ENCODE data around the gene LRRC4B.
"Not testable (repeated sequence)": the region's sequence is repeated elsewhere in the genome, so short reads cannot be mapped to it uniquely, and the experiment has no call there.

LRRC4B gene

DNA sequence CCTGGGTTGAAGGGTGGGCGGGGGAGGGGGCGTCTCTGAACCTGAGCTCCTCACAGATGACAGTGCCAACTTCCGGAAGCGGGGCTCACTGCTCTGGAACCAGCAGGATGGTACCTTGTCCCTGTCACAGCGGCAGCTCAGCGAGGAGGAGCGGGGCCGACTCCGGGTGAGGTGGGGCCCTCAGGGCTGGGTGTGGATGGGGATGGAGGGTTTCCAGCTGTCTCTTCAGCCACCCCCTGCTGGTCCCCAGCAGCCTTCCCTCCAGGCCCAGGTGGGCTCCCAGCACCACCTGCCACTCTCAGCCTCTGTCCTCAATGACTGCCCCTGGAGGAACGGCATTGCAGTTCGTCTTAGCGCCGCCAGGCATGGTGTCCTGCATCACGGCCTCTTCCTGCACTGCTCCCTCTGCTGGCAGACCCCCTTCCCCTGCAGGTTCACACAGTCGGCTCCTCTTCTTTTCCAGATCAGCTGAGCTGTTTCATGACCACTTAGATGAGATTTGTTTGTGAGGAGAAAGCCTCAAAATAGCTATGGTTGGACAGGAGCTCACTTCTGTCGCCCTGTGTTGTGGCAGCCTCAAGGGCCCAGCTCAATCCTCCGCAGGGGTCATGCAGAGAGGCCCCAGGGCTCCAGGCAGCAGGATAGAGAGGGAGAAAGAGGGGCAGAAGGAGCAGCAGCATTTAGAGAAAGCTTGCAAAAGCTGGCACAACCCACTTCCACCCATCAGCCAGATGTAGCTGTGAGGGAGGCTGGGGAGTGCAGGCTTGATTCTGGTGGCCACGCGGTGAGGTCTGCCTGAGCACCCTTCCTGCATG lies 89.1 kb downstream of the LRRC4B start:
- TF ChIP-seq POLR2A (IDR thresholded peaks at IDR 0.05; ENCODE audit: low read depth, low read length) = no peak
- no peak for FAIRE-seq
- no peak for DNase-seq (ENCODE audit: insufficient read length, low spot score)

DNA sequence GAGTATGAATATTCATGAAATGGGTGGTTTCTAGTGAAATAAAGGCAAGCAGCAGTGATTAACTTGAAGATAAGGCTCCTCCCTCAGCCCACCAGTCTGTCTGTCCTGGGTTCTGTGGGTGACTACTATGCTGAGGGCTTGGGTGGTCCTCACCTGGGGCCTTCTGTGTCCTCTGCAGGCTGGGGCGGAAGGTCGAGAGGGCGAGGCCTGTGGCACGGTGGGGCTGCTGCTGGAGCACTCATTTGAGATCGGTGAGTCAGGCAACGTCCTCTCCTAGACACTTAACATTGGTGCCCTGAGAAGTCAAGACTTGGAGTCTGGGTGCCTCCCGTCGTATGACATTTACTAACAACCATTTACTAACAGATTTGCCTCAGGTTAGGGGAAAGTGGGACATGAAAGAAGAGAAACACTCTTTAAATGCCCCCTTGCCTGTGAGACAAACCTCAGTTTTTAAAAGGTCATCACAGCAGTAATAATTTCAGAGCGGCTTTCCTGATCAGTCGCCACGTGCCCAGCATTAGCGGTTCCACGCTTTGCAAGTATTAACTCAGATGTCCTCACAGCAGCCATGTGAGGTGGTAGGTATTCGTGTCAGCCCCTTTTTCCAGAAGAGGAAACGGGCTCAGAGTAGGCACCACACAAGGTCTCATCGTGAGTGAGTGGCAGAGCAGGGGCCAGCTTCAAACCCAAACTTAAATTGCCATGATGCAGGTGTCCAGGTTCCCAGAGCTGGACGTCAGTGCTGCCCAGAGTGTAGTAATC lies 90.3 kb downstream of the LRRC4B start:
- no peak for TF ChIP-seq POLR2A (IDR thresholded peaks at IDR 0.05; ENCODE audit: low read depth, low read length)
- no peak for FAIRE-seq
- no peak for DNase-seq (ENCODE audit: insufficient read length, low spot score)

DNA sequence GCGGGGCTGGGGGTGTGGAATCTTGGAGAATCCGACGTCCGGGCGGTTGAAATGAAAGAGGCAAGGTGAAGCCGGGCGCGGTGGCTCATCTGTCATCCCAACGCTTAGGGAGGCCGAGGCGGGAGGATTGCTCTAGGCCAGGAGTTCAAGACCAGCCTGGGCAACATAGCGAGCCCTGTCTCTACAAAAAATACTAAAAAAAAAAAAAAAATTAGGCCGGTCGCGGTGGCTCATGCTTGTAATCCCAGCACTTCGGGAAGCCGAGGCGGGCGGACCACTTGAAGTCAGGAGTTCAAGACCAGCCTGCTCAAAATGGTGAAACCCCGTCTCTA lies 91.4 kb downstream of the LRRC4B start:
- DNase-seq (ENCODE audit: insufficient read length, low spot score) (no peak), FAIRE-seq (no peak)
- no peak for TF ChIP-seq POLR2A (IDR thresholded peaks at IDR 0.05; ENCODE audit: low read depth, low read length)

DNA sequence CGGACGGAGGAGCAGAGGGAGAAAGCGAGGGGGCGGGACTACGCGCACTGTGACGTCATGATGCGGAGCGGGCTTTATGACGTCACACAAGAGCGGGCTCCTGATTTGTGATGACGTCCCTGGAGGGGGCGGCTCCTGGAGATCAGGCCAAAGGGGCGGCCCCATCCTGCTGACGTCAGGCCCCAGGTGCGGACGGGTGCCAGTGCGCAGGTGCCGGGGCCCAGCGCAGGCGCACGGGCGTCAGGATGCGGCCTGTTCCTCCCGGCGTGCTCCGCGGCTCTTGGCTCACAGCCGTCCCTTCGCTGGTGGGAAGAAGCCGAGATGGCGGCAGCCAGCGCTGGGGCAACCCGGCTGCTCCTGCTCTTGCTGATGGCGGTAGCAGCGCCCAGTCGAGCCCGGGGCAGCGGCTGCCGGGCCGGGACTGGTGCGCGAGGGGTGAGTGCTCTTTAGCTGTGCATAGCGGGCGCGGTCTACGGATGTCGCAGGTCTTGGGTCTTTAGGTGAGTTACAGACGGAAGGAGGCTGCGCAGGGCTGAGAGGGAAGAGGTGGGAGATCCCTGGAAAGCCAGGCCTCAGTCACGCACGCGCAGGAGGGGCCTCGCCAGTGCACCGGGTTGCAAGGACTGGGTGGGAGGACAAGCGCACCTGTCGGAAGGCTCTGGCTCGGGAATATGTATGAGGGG lies 91.9 kb downstream of the LRRC4B start, which contains the start of the genes EMC10 and GARIN5A:
TSS of gene EMC10 (plus strand) at position 284 of the 683 bp plus-strand sequence. CDS start at position 322, 38 bp downstream.
TSS of gene GARIN5A (minus strand) at position 625 of the 683 bp plus-strand sequence. CDS start at position 165, 460 bp downstream.
- FAIRE-seq (no peak), DNase-seq (ENCODE audit: insufficient read length, low spot score) (peak; percentile 99)
- peak; percentile 88 for TF ChIP-seq POLR2A (IDR thresholded peaks at IDR 0.05; ENCODE audit: low read depth, low read length)

DNA sequence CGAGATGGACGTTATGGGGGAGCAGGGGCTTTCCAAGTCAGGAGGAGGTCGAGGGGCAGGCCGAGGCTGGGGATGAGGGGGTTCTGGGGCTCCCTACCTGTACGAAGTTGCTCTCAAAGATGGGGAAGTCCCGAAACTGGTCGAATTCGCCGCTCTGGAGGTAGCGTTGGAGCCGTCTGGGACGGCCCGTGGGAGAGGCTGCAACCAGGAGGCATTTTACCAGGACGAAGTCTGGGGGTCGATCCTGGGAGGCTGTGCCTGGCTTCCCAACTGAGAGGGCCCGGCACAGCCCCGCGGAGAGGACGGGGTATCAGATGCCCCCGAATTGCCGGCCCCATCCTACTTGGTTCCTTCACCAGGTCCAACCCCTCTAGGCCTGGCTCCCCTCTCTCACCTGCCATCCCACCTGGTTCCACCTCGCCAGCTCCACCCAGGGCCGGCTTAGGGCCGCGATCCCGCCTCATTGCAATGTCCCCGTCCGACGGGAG lies 92.5 kb downstream of the LRRC4B start:
- TF ChIP-seq POLR2A (IDR thresholded peaks at IDR 0.05; ENCODE audit: low read depth, low read length) = no peak
- DNase-seq (ENCODE audit: insufficient read length, low spot score) = no peak
- no peak for FAIRE-seq

DNA sequence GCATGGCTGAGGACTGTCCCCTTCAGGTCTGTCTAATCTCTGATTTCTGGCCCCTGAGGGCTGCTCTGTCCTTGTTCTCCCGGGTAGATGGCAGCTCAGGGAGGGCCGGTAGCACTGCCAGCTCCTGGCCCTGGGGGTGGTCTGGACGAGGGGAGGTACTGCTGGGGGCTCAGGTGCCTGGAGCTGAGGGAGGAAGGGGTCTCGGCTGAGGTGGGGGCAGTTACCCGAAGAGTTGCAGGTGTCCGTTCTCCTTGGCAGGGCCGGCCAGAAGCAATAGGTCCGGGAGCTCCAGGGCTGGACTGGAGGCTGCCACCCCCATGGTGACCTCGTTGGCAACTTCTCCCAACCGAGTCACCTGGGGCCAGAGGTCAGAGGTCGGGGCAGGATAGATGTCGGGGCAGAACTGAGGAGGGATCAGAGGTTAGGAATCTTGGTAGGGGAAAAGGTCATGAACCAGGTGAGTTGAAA lies 93.1 kb downstream of the LRRC4B start:
- TF ChIP-seq POLR2A (IDR thresholded peaks at IDR 0.05; ENCODE audit: low read depth, low read length) = no peak
- no peak for DNase-seq (ENCODE audit: insufficient read length, low spot score)

DNA sequence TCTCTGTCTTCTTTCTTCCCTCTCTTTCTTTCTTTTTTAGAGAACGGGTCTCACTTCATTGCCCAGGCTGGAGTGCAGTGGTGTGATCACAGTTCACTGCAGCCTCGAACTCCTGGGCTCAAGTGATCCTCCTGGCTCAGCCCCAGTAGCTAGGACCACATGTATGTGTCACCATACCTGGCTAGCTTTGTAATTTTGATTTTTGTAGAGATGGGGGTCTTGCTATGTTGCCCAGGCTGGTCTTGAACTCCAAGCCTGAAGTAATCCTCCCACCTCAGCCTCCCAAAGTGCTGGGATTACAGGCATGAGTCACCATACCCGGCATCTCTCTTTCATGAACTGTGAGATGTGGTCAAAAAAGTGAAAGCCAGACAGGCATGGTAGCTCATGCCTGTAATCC lies 94.9 kb downstream of the LRRC4B start:
- not testable (repeated sequence) for FAIRE-seq; DNase-seq (ENCODE audit: insufficient read length, low spot score)

More for the DNA sequence above, 93.1 kb downstream of the LRRC4B start:
- no peak for FAIRE-seq

DNA sequence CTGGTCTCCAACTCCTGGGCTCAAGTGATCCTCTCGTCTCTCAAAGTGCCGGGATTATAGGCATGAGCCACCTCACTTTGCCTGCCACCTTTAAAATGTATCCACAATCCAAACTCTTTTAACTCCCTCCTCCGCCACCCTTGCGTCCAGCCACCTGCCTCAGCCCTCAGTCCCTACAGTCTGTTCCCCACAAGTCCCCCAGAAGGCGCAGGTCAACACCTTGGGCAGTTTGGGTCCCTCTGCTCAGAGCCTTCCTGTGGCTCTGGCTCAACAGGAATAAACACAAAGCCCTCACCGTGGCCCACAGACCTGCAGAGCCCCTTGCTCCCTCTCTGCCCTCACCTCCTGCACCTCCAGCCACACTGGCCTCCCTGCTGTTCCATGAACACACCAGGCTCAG lies 99.4 kb downstream of the LRRC4B start:
- no peak for FAIRE-seq
- no peak for TF ChIP-seq POLR2A (IDR thresholded peaks at IDR 0.05; ENCODE audit: low read depth, low read length)
- DNase-seq (ENCODE audit: insufficient read length, low spot score) = no peak

DNA sequence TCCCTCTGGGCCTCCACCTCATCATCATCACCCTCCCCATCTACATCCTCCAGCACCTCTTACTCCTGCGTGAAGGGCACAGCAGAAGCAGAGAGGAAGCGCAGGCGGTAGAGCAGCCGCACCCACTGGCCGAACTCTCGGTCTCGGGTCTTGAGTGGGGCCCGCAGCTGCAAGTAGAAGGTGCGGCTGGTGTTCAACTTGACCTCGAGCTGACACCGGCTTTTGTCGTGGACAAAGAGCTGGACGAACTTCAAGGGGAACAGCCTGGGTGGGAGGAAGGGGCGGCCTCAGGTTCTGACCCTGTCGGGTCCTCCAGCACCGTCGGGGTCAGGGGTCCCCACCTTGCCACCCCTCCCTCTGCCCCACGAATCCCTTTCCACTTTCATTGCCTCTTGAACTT lies 100.7 kb downstream of the LRRC4B start:
- FAIRE-seq = no peak
- DNase-seq (ENCODE audit: insufficient read length, low spot score) = no peak
- TF ChIP-seq POLR2A (IDR thresholded peaks at IDR 0.05; ENCODE audit: low read depth, low read length) = no peak
